Measurements from ENCODE around the gene ZNF514.

Gene ZNF514

DNA sequence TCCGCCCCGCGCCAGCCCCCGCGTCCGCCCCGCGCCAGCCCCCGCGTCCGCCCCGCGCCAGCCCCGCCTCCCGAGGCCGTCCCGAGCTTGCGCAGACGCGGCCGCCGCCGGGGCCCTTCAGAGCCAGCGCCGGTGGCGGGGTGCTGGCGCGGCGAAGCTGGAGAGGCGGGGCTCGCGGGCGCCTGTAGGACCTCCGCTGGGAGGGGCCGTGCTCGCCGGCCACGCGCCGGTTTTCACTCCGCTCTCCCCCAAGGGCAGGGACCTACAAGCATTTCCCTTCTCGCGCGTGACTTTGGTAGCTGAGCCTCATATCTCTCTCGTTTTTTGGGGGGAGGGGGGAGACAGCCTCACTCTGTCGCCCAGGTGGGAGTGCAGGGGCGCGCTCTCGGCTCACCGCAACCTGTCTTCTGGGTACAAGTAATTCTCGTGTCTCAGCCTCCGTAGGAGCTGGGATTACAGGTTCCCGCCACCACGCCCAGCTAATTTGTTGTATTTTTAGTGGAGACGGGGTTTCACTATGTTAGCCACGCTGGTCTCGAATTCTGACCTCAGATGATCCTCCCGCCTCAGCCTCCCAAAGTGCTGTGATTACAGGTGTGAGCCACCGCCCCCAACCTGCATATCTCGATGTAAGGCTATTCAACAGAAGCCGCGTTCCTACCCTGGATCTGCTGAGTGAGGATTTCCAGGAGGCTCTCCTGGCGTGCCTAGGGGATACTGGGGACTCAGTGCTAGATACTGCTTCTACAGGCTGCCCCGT lies at the start of gene ZNF514:
Gene ZNF514, minus strand, starts transcription at position 159 of the 760 bp plus-strand sequence. CDS start 6,595 bp downstream, outside the sequence.
- DNase-seq (ENCODE audit: low read depth in 1 of 2, low spot score in 1 of 2) = peak; percentile 43 to 60

DNA sequence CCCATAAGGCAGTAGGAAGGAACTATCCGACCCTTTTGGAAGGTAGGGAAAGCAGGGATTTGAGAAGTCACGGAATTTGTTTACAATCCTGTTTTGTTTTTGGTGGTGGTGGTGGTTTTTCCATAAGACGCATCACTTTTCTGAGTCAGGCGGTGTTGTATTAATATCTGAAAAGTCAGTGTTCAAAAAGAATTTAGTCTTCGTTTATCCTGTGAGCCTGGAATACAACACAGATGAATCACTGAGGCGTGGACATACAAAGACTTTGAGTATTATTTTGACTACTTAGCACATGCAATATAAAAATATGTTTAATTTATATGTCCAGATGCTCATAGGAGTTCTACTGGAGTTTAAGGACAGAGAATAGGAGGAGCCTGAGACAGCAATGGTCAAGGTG lies 48.5 kb upstream of the ZNF514 start:
- DNase-seq (ENCODE audit: low read depth in 1 of 2, low spot score in 1 of 2) = no peak

DNA sequence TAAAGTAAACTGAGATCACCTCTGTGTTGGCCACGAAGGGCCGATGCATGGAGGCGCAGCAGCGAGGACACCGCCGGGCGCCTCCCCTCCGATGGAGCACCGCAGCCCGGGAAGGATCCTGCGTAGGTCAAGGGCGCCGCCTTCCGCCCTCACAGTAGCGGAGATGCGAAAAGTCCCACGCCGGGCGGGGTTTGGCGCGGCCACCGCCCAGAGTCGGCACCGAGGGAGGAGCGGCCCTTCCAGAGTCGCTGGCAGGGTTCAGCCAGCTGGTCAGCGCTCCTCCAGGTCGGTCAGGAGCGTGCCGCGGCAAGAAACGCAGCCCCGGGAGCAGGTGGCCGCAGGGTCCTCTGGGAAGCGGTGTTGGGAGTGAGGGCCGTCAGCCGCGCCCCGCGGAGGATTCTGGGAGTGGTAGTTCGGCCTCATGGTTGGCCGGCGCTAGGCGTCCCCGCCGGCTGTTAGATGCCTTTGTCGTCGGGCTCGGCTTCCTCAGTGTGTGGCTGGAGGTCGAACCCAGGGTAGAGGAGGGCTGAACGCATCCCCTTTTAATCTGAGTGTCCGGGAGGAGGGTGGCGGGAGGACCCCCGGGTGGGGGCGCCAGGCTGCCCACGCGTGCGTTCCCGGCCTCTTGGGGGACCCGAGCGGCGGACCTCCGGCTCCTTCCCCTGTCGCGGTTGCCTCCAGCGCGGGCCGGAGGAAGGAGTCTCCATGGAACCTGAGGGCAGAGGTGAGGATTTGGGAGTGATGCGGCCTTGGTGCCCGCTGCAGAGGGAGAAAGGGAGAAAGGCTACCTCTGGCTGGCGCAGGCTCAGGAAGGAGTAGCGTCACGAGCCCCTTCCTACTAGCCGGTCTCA lies 47.7 kb upstream of the ZNF514 start, which contains the start of gene ZNF892:
Gene ZNF892, plus strand, starts transcription at position 411 of the 851 bp plus-strand sequence. Its CDS starts 295 bp downstream, at position 706.
- DNase-seq (ENCODE audit: low read depth in 1 of 2, low spot score in 1 of 2) = peak; percentile 64 to 77

DNA sequence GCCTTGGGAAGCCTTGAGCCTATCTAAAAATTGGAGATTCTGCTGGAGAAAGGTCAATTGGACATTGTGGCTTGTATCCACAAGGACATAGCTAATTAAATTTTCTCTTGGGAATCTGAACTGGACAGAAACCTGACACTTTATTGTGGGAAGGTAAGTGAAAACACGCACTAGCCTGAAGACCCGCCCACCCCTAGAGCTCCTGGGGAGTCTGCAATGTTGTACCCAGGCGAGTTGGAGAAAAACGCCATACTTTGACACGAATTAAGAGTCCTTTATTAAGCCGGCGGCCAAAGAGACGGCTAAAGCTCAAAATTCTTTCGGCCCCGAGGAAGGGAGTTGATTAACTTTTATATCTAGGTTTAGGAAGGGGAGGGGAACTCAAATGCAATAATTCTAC lies 46.4 kb upstream of the ZNF514 start:
- DNase-seq (ENCODE audit: low read depth in 1 of 2, low spot score in 1 of 2) = no peak

DNA sequence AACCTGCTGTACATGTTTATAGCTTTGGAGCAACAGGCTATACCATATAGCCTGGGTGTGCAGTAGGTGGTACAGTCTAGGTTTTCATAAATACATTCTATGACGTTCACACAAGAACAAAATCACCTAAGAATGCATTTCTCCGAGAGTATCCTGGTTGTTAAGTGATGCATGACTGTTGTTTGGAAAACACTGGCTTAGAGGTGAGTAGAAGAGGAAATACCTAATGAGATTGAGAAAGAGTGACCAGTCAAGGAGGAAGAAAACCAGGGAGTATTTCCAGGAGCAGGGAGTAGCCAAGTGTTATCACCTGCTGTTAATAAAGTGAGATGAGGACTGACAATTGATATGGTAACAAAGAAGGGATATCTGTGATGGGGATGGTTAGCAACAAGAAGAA lies 44.7 kb upstream of the ZNF514 start:
- no peak for DNase-seq (ENCODE audit: low read depth in 1 of 2, low spot score in 1 of 2)

DNA sequence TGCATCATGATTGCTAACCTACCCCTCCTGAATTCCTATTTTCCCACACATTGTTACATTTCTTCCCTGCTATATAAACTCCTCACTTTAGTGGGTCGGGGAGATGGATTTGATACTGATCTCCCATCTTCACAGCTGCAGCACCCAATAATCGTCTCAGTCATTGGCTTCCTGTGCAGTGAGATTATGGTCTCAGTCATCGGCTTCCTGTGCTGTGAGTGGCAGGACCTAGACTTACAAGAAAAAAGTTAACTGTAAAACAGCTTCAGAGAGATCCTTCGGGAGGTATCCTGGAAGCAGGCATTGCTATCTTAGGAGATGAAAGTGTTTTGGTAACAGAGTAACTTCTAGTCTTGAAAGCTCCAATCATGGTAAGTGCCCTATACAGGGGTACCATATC lies 44.3 kb upstream of the ZNF514 start:
- no peak for DNase-seq (ENCODE audit: low read depth in 1 of 2, low spot score in 1 of 2)

DNA sequence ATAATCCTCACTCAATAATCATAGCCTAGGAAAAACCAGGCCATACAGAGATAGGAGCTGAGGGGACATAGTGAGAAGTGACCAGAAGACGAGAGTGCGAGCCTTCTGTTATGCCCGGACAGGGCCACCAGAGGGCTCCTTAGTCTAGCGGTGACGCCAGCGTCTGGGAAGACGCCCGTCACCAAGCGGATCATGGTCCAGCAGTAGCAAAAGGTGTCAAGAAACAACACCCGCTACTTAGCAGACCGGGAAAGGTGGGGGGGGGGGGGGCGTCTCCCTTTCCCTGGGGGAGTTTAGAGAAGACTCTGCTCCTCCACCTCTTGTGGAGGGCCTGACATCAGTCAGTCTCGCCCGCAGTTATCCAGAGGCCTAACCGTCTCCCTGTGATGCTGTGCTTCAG lies 33.3 kb upstream of the ZNF514 start:
- peak; percentile 9 to 18 for DNase-seq (ENCODE audit: low read depth in 1 of 2, low spot score in 1 of 2)

DNA sequence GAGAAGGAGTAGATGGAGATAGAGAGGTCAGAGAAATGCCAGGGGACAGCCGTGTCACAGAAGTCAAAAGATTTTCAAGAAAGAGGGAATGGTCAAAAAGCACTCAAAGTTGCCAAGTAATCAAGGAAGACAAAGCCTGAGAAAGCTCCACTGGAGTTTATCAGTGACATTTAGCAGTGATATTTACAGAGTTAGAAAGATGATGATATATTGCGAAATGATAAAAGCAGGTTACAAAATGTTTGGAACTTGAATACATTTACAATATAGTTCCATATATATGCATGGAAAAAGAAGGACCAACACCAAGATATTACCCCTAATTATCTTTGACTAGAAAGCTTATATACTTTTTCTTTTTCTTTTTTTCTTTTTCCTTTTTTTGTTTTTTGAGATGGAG lies 26.3 kb upstream of the ZNF514 start:
- no peak for DNase-seq (ENCODE audit: low read depth in 1 of 2, low spot score in 1 of 2)

DNA sequence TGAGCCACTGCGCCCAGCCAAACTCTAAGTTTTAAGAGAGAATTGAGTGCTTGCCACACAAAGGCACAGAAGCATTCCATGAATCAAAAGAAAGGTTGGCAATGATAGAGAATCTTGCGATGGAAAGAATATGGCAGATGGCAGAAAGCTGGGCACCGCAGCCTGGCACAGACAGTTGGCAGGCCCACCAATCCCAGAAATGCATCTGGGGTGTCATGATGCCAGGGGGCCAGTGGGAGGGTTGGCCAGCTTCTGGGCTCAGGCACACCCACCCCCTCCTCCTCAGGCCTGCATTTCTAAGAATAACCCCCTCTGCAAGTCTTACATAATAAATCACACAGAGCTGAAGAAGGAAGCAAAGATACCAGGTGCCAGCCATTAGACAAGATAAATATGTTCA lies 25.5 kb upstream of the ZNF514 start:
- no peak for DNase-seq (ENCODE audit: low read depth in 1 of 2, low spot score in 1 of 2)

DNA sequence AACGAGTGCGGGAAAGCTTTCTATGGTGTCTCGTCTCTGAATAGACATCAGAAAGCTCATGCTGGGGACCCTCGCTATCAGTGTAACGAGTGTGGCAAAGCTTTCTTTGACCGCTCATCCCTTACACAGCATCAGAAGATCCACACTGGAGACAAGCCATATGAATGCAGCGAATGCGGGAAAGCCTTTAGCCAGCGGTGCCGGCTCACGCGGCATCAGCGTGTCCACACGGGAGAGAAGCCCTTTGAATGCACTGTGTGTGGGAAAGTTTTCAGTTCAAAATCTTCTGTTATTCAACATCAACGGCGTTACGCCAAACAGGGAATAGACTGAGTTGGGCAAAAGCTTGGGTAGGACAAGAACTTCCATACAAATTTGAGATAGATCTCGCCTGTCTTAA lies 22.1 kb upstream of the ZNF514 start:
- DNase-seq (ENCODE audit: low read depth in 1 of 2, low spot score in 1 of 2) = no peak

DNA sequence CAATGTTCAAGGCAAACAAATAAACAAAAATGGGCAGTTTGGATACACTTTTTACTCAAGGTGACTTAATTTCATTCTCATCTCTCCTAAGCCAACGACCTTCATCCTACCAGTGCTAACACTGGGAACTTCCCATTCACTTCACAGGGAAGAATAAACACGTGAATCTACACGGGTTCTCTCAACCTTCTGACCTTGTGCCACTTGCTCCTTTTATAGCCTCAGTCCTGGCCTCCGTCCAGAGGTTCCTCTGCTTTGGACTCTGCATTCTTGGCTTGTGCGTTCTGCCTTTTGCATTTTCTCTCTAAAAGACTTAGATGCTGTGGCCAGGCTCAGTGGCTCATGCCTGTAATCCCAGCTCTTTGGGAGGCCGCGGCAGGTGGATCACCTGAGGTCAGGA lies 19.8 kb upstream of the ZNF514 start:
- DNase-seq (ENCODE audit: low read depth in 1 of 2, low spot score in 1 of 2) = no peak

DNA sequence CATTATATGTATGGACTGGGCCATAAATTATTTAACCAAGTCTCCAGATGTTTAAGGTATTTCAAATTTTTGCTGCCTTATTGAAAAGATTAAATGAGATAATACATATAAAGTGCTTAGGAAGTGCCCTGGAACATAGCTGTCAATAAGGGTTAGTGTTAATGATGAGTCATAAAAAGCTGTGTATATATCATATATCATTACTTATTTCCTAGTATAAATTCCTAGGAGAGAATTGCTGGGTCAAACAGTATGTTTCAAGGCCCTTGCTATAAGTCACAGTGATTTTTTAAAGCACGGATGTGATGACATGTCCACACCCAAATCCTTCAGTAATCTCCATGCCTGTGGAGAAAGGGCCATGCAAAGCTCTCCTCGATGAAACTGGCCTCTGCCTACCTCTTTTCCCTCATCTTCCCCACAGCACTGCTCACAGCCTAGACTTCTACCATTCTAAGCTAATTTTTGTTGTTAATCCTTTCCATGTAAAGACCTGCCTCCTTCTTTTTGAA lies 14.4 kb upstream of the ZNF514 start:
- DNase-seq (ENCODE audit: low read depth in 1 of 2, low spot score in 1 of 2) = no peak

DNA sequence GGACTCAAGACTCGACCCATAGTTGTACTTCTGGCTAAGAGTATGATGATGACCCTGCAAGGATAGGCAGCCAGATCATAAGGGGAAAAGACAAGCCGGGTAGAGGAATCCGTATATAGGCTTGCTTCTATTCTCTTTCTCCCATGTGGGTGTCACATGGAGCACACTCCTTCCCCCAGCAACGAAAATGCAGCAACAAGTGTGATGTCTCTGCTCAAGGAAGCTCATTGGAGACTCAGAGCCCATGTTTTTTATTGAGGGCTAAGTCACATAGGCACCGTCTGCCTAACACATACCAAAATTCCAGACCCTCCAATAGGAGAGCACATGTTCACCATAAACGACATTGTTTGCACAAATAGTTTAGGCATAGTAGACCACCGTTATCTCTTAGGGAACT lies 12.3 kb upstream of the ZNF514 start:
- no peak for DNase-seq (ENCODE audit: low read depth in 1 of 2, low spot score in 1 of 2)

DNA sequence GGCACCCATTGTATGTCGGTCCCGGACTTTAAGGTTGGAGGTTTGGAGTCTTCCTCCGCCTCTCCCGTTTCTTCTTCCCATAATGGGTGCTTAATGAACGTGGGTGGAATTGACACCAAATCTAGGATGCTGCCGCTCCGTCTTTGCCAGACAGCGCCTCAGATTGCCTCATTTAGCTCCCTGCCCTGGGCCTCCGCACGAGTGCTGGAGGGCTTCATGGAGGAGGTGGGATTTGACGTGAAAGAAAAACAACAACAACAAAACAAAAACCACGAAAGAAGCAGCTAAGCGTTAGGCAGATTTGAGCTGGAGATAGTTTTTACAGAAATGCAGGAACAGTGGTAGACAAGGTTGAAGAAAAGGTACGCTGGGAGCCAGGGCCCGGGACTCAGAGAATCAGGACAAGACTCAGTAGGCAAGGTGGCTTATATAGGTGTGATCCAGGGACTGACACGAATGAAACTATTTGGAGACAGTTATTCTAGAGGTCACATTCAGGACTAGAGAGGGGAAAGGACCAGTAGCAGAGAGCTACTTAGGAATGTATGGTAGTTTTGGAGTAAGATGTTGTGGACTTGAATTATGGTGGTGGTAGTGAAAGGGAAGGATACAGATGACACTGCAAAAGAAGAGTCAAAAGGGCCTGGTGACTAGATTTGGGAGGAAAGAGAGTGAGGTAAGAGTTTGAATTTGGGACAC lies 6.6 kb upstream of the ZNF514 start:
- DNase-seq (ENCODE audit: low read depth in 1 of 2, low spot score in 1 of 2) = no peak

DNA sequence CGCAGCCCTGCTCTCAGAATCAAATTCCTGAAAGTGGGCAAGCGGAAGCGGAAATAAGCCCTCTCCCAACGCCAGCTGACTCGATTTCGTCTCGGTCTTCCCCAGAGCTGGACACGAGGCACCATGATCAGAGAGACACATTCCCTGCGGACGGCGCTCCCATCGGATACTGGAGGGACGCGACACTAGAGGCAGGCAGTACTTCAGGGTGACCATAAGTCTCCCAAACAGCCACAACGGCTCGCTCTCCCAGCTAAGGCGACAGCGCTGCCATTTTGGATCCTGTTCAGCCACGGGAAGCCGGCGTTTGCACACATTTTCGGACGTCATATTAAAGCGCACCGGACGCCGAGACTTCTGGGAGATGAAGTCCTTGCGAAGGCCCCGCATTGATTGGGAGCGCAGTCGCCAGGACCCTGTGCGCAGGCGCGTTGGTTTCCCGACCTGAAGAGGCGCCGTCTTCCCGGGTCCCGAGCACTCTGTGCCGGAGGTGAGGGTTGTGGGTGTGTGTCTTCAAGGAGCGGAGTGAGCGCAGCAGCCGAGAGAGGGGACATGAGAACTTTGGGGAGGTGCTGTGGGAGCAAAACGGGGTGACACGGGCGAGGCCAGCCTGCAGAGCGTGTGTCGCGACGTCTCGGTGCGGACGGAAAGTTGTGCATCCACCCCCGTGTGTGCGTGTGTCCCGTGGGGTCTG lies 5.9 kb upstream of the ZNF514 start, which contains the start of gene ZNF2:
Gene ZNF2, plus strand, starts transcription at position 439 of the 694 bp plus-strand sequence. CDS start 10,418 bp downstream, outside the sequence.
- peak; percentile 87 to 98 for DNase-seq (ENCODE audit: low read depth in 1 of 2, low spot score in 1 of 2)

DNA sequence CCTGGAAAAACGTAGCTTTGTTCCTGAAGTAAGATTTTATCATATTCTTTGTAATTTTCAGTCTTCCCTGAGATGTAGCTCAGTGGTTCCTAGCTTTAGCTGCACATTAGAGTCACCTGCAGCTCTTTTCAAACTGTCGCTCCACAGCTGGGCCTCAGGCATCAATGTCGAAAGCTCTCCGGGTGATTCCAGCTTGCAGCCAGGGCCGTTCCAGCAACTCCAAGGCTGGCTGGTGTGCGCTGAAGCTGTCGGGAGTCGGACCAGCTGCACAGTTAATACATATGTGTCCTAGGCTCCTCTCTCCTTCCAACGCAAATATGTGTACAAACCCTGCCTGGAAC lies 5.4 kb upstream of the ZNF514 start:
- DNase-seq (ENCODE audit: low read depth in 1 of 2, low spot score in 1 of 2) = no peak

DNA sequence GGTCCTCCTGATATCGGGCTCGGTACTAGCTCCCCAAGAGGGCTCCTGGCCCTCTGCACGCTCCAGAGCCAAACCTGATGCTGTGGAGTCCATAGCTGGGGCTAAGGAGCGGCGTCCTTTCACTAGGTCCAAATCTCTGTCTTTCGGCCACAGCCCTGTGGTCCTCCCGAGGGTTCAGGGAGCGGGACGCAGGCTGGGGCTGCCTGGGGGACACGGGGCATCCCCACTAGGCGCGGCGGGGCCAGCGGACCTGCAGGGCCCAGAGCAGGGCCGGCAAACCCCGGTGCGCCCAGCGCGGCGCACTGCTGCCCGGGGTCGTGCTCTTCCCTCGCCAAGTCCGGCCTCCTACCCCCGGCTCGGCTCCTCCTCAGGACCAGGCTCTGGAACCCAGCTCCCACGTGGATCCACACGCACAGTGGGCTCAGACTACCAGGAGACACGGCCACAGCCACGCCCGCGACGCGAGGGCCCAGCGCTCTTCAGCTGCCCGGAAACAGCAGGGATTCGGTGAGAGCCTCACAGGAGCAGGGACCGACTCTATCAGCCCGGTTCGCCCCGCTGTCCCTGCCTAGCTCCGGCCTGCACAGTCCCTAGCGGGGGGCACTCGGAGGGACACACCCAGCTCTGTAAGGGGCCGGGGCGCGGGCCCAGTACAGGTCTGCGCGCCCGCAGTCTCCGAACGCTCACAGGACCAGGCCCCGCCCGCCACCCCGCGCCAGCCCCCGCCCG lies 593 bp downstream of the ZNF514 start:
- DNase-seq (ENCODE audit: low read depth in 1 of 2, low spot score in 1 of 2) = peak; percentile 8 to 22

DNA sequence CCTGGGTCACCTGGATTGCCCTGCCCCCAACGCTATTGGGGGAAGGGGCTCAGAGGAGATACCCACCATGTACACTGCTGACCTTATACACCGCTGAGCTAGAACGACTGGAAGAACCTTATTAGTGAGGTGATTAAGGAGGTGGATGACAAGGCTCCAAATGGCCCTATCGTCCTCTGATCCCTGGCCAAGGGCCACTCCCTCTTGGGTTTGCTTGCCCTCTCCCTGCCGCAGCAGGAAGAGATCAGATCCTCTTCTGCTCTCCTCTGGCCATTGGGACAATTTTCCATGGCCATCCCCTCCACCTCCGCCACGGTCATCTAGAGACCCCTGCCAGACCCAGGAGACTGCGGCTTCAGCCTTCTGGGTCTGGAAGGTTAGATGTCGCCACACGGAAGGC lies 1.2 kb downstream of the ZNF514 start:
- DNase-seq (ENCODE audit: low read depth in 1 of 2, low spot score in 1 of 2) = no peak

DNA sequence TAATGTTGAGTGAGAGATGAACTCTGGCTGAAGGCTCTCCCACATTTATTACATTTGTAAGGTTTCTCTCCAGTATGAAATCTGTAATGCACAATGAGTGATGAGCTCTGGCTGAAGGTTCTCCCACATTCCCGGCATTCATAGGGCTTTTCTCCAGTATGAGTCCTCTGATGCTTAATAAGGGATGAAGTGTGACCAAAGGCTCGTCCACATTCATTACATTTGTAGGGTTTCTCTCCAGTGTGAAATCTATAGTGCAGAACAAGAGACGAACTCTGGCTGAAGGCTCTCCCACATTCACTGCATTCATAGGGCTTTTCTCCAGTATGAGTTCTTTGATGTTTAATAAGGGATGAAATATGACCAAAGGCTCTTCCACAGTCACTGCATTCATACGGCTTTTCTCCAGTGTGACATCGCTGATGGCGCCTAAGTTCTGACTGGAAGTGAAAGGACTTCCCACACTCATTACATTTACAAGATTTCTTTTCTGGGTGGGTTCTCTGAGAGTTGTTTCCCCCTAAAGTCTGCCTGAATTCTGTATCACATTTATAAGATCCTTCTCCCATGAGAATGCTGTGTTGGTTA lies 10.2 kb downstream of the ZNF514 start:
- no peak for DNase-seq (ENCODE audit: low read depth in 1 of 2, low spot score in 1 of 2)

DNA sequence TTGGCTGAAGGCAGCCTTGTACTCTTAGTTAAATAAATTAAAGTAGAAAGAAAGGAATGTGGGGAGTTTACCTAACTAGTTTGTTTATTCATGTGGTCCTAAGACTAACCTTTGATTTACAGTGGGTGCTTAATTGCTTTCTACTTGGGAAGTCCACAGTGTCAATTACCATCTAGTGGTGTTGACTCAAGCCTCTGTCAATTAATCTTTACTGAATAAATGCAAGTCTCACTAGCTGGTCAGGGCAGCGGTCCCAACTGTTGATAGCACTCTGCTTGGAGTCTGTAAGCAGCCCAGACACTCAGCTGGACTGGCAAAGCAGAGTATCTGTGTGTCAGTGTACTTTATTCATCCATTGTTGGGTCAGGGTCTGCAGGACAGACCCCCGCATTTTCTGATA lies 15.8 kb downstream of the ZNF514 start:
- DNase-seq (ENCODE audit: low read depth in 1 of 2, low spot score in 1 of 2) = no peak
